Stimulated activated CD4-positive, alpha-beta T cell treated with anti-CD3 and anti-CD28 coated beads, Interleukin-4, amount 100 ng/mL, for 48 hours (primary cell): ENCODE results near the gene TJAP1.
"Not testable (repeated sequence)": the region's sequence is repeated elsewhere in the genome, so short reads cannot be mapped to it uniquely, and the experiment has no call there.

ENCODE experiments used
- DNase-seq, 2 donors: peaks; one replicate each; pipeline ENCODE4 v3.0.0-alpha.2; 2020; ENCODE audit warnings: low read depth in 2 of 2

The TJAP1 gene

DNA sequence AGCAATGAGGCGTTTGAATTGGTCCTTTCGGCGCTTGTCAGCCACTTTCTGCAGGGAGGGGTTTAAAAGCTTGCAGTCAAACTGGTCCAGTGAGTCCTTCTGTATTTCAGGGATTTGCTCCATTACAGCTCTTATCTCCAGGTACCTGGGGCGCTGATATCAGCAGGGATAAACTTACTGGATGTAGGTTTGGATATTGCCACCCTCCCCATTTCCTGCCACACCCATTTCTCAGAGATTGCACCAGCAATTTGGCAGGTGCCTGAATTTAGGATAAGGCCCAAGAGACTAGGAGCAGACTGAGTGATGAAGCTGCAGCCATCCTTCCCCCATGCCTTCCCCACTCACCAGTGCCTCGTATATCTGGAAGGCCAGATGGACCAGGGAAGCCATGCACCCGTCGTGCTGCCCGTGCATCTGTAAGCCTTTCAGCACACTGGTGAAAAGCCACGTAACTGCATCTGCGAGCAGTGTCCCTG, 47.2 kb downstream of the TJAP1 start:
- DNase-seq, result no peak

DNA sequence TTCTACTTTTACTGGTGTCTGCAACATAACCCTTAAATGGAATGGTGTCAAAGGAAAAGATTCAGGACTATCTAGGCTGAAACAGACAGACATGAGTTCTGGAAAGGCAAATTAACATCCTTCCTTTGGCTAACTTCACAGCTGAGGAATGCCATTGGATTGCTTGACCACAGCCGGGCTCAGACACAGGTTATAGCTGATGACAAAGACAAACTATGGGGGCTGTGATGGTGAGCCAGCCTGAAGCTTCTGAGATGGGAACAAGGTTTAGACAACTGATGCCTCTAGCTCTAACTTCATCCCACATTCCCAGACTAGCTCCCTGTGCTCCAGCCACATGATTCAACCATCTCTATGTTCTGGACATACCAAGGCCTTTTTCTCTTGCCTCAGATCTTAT, 54.8 kb downstream of the TJAP1 start:
- no peak for DNase-seq

GRCh38 chr6:43538986-43539385, 61.6 kb downstream of the TJAP1 start:
- not testable (repeated sequence) for DNase-seq

GRCh38 chr6:43539409-43539808, 62.0 kb downstream of the TJAP1 start:
- not testable (repeated sequence) for DNase-seq

GRCh38 chr6:43540507-43540906, 63.1 kb downstream of the TJAP1 start:
- no peak for DNase-seq

DNA sequence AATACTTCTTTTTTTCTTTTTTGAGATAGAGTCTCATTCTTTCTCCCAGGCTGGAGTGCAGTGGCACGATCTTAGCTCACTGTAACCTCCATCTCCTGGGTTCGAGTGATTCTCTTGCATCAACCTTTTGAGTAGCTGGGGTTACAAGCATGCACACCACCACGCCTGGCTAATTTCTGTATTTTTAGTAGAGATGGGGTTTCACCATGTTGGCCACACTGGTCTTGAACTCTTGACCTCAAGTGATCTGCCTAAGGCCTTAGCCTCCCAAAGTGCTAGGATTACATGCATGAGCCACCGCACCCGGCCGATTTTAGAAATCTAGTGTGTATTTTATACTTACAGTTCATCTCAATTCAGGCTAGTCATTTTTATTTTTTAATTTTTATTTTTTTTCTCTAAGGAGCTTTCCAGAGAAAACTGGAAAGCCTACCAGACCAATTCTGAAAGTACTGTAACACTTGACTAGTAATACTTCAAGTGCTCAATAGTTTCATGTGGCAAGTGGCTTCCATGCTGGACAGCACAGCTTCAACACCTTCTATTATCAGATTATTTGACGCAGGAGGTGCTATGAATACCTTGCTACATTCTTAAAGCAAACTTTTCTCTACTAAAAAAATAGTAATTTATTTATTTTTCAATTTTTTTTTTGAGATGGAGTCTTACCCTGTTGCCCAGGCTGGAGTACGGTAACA, 64.6 kb downstream of the TJAP1 start:
- no peak for DNase-seq

- no peak for DNase-seq
These were observed 67.1 kb downstream of the TJAP1 start for GRCh38 chr6:43544461-43544860.

- DNase-seq, result no peak
These were observed 69.9 kb downstream of the TJAP1 start for GRCh38 chr6:43547222-43547621.
